HG03432 (cell line): ENCODE results near the gene THBS4.
A peak's percentile ranks its signal among the peaks of the same experiment; 100 is the strongest.
"Not testable (repeated sequence)": the region's sequence is repeated elsewhere in the genome, so short reads cannot be mapped to it uniquely, and the experiment has no call there.

ENCODE experiments used
- ATAC-seq: cut with Tn5 transposase; IDR thresholded peaks from one replicate; pipeline ENCODE4 v1.9.1; 2021; ENCODE audit warnings: mild to moderate bottlenecking, moderate library complexity; ENCODE audit not compliant: unreplicated experiment

THBS4 gene

DNA sequence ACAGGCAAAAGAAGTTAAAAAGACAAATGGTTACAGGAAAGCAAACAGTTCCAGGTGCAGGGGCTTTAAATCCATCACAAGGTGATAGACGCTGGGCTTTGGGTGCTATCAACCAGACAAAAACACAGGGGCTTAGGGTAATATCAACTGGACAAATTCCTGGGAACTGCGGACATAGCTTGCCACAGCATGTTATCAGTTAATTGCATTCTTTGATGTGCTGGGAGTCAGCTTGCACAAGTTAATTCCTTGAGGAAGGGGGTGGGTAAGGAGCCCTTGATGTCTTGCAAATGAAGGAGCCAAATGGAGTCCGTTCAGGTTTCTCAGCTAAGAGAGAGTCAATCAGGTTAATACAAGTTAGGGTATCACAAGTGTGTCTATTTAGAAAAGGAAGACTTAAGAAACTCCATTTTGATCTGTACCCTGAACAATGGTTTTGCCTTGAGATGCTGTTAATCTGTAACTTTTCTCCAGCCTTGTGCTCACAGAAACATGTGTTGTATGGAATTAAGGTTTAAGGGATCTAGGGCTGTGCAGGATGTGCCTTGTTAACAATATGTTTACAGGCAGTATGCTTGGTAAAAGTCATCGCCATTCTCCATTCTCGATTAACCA, 76.3 kb downstream of the THBS4 start:
- ATAC-seq, result not testable (repeated sequence)

DNA sequence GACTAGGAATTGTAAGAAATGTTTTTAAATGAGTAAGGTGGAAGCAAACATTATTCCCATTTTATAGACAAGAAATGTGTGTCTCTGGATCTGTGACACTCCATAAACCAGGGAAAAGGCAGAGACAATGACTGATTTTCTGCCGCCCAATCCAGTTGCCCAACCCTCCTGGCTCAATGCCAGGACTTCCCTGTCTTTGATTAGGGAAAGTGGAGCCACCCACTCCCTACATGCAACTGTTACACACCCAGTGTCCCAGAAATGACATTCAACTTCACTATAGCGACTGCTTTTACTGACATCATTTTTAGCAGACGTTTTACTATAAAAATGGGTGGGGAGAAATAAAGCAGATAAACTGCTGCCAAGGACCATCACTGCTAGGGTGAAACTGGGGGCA, 79.7 kb downstream of the THBS4 start:
- ATAC-seq, result no peak

DNA sequence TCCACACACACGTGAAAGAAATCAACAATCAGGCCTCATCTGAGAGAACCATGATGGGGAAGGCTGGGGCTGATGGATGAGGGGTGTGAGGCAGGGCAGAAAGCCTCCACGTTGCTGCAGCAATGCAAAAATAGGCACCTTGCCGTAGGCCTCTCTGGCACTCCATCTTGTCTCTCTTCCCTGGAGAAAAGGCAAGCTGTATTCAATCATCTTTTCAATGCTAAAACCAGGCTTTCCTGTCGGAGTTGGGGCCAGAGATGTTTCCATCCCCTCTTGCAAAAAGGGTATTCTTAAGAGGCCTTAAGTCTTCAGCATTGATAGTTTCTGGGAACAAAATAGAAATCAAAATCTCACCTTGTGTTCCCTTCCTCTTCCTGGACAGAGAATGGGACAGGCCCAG, 80.9 kb downstream of the THBS4 start:
- ATAC-seq, result no peak

DNA sequence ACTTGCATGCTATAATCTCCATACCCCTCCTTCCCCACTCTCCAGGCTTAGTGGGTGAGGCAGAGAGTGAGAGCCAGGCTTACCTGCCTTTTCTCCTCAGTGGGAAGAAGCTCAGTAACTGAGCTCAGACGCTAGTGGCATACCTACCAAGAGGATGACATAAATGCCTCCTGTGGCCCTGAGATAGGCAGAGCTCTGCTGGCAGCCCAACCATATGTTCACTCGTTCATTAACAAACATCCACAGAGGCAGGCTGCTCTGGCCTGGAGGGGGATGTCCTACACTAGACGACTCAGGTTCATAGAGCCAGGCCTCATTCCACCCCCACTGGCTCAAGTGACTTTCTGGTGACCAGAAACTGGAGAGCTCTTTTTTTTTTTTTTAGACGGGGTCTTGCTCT, 81.3 kb downstream of the THBS4 start:
- ATAC-seq, result no peak

DNA sequence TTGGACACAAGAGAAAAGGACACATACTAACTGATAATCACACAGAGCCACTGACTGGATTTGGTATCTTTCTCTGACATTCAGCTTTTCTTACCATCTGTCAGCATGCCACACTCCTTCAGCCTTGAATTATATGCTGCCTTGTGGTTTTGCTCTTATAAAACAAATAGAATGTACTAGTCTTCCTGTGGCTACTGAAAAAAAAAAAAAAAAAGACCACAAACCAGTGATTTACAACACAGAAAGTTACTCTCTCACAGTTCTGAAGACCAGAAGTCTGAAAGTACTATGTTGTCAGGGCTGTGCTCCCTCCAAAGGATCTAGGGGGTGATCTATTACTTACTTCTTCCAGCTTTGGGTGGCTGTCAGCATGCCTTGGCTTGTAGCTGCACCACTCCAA, 82.3 kb downstream of the THBS4 start:
- no peak for ATAC-seq

DNA sequence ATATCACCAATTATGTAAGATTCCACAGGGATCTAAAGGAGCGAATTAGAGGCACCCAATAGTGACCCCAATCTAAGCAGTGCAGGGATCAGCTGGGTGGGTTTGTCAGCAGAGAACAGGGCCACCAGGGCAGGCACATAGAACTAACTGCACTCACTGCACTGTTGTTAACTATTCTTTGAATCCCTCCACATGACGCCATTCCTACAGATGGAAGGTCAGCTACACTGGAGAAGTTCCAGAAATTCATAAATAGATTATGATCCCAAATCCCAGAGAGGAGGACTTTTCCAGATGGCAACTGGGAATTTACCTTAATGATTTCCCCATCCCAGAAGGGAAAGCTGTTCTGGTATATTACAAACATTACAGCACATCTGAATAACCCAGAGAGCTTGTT, 84.2 kb downstream of the THBS4 start:
- no peak for ATAC-seq

DNA sequence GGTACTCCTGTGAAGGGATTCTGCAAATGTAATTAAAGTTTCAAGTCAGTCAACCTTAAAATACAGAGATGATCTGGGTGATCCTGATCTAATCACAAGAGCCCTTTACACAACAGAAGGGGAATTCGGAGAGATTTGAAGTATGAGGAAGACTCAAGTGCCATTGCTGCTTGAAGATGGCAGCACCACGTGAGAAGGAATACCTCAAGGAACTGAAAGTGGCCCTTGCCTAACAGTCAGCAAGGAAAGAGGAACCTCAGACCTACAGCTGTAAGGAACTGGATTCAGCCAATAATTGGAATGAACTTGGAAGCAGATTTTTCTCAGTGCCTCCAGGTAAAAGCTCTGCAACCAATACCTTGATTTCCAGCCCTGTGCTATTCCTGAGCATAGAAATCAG, 87.4 kb downstream of the THBS4 start:
- ATAC-seq, result no peak

DNA sequence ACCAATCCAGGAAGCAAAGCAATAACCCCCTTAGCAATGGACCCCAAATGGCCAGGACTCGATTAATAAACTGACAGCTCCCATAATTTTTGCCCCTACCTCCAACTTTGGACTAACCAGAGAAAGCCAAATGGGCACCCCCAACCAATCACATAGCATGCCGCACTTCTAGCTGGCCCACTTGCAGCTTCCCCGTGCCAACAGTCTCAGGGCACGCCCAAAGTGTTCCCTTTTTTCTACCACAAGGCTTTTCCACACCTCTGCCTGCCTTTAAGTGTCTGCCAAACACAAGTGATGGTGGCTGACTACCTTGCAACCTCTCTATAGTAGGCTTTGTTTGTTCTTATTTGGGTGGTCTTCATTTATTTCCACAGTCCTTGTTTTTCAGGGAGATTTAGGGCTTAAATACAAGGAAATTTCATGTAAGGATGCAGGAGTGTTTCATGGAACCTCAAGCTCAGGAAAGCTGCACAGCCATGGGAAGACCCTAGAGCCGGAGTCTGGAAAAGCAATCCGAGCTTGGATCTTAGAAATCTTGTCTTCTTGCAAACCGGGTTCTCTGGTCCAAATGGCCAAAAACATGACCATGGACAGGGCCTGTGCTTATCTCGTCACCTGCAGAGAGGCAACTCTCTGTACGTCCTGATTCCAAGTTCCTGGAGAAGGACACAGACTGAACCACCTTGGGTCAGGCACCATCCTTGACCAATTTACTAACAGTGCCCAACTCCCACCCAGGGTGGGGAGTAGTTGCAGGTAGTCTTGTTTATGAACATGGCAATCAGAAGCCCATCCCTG, 89.2 kb downstream of the THBS4 start:
- no peak for ATAC-seq

DNA sequence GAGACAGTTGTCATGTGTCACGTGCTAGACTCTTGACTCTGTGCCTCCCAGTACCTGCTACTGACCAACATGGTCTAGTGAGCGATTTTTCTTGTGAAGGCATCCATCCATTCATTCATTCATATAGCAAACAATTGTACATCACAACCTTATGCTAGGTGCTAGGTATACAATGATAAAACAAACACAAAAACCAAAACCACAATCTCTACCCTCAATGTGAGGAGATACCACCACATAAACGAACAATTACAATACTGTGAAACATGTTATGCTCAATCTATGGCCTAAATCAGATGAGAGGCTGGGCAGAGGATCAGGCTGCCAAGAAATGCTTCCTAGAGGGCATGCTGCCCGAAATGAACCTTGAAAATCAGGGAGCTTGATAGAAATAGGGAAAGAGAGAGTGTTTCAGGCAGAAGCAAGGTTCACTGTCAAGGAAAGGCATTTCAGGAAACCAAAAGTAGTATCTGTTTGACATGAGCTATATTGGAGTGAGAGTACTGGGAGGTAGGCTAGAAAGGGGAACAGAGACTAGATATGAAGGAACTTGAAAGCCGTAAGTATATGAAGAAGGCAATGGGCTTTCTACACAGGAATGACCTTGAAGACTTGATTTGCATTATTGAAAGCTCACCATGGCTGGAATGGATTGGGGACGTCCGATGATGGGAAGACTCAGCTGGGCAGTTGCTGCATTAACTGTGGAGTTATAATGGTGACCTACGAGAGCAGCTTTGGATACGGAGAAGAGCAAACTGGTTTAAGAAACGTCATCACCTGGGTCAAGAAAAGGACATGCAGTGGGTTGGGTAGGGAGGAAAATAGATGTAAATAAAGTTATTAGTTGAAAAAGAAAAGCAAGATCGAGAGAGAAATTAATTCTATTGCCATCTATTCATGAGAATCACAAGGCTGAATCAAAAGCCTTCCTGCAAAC, 90.1 kb downstream of the THBS4 start:
- peak; percentile 75 for ATAC-seq

DNA sequence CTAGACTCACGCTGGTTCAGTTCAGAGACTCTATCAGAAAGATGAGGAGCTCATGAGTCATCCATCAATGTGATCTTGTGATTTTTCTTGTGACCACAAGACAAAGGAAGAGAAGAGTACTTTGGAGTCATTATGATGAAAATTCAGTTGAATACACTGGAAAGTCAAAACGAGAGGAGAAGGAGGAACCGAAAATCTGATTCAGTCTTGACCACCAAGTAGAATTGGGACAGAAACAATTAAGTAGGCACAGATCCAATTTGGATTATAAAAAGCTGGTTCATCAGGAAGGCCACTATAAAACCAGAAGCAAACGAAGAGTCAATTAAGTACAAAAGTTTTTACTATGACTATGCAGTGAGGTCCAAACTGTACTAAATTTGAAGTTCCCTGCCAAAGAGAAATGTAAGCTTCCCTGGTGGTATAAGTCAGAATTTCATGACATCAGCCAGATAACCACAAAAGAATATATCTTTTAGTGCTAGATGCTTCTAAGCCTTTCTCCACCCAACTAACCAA, 90.9 kb downstream of the THBS4 start:
- peak; percentile 81 for ATAC-seq

DNA sequence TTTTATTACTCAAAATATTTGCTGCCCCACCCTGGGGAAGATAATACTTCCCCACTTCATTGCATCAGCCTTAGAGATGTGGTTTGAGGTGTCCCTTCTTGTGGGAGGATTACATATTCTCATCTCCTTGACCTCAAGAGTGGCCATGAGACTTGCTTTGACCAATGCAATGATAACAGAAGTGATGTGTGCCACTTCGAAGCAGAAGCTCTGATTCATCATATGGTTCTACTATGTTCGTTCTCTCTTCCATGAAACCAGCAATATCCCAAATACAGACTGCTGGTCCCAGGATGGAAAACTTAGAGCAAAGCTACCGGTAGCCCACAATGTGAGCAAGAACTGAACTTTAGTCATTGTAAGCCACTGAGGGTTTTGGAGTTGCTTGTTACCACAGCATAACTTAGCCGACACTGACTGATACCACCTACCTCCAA, 92.0 kb downstream of the THBS4 start:
- no peak for ATAC-seq

DNA sequence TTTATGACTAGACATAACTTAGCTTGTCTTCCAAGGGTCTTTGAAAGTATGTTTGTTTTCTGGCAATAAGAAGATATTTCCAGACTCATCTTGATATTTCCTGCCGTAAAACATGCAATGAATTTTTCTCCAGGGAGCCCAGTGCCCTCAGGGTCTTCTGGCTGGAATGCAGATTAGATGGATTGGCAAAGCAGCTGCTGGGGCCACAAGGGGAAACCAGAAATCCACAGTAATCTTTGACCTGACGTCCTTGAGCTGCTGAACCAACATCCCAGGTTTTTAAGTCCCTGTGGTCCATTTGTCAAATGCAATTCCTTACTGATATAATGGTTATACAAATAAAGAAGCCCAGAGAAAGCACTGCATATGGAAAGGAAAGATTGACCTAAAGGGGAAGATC, 93.0 kb downstream of the THBS4 start:
- no peak for ATAC-seq

DNA sequence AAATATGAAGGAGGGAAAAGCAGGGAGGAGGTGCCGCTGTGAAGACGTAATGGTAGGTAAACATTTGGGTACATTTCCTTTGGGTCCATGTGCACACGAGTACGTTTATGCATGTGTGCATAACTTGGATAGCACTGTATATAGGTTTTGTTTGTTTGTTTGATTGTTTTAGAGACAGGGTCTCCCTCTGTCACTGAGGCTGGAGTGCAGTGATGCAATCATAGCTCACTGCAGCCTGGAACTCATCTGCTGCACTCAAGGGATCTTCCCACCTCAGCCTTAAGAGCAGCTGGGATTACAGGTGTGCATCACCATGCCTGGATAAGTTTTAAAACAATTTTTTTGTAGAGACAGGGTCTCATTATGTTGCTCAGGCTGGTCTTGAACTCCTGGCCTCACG, 94.0 kb downstream of the THBS4 start:
- ATAC-seq, result no peak
